ENCODE results near the gene PLSCR5.

PLSCR5 gene, protein sequence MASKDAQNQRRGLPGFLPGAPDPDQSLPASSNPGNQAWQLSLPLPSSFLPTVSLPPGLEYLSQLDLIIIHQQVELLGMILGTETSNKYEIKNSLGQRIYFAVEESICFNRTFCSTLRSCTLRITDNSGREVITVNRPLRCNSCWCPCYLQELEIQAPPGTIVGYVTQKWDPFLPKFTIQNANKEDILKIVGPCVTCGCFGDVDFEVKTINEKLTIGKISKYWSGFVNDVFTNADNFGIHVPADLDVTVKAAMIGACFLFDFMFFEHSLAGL

GRCh38 chr3:146605106-146605505, at the start of gene PLSCR5:
Gene PLSCR5, minus strand, starts transcription at chr3:146605346. Its CDS starts 134 bp downstream, at chr3:146605212.
- Mint-ChIP-seq H3K27me3 (peaks cover 18% of the 10 kb centered on the region), H3K27ac (ENCODE audit: low read depth) (no peak within 1 kb of the TSS), H3K4me1 (no peaks in the 10 kb centered on the region), H3K4me3 (no peak within 1 kb of the TSS), H3K9me3 (no peaks in the 10 kb centered on the region), H3K36me3 (ENCODE audit: insufficient read depth) (no peaks in the 10 kb centered on the region)
- DNase-seq (ENCODE audit: low spot score in 2 of 2) (no peak), ATAC-seq (replicated peaks; ENCODE audit: extremely low read depth, poor library complexity, severe bottlenecking) (no peak)

DNA sequence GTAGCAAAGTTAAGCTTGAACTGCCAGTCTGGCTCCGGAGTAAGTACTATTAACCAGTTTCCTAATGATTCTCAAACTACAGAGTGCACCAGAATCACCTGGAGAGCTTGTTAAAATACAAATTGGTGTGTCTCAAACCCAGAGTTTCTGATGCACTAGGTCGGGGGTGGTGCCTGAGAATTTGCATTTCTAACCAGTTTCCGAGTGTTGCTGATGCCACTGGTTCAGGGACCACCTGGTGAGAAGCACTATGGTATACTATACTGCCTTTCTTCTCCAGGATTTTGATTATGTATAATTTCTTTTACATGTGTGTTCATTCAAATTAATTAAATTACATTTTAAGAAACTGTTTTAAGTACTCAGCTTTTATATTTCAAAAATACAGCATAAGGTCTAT, 48.8 kb upstream of the PLSCR5 start:
- Mint-ChIP-seq H3K4me1 (no peaks in the 10 kb centered on the region), H3K4me3 (no peak overlapping the region), H3K27me3 (no peaks in the 10 kb centered on the region), H3K27ac (ENCODE audit: low read depth) (no peak overlapping the region), H3K36me3 (ENCODE audit: insufficient read depth) (no peaks in the 10 kb centered on the region), H3K9me3 (no peaks in the 10 kb centered on the region)
- ATAC-seq (replicated peaks; ENCODE audit: extremely low read depth, poor library complexity, severe bottlenecking) (no peak), DNase-seq (ENCODE audit: low spot score in 2 of 2) (no peak)

- no peaks in the 10 kb centered on the region for H3K36me3 Mint-ChIP-seq (ENCODE audit: insufficient read depth)
- no peak overlapping the region for H3K27ac Mint-ChIP-seq (ENCODE audit: low read depth)
- DNase-seq (ENCODE audit: low spot score in 2 of 2) (no peak), ATAC-seq (replicated peaks; ENCODE audit: extremely low read depth, poor library complexity, severe bottlenecking) (no peak)
- no peaks in the 10 kb centered on the region for H3K4me1 Mint-ChIP-seq
- H3K4me3 Mint-ChIP-seq: no peak overlapping the region
- no peaks in the 10 kb centered on the region for H3K9me3 Mint-ChIP-seq
- H3K27me3 Mint-ChIP-seq: no peaks in the 10 kb centered on the region
These were observed 45.7 kb upstream of the PLSCR5 start for GRCh38 chr3:146650691-146651442.

DNA sequence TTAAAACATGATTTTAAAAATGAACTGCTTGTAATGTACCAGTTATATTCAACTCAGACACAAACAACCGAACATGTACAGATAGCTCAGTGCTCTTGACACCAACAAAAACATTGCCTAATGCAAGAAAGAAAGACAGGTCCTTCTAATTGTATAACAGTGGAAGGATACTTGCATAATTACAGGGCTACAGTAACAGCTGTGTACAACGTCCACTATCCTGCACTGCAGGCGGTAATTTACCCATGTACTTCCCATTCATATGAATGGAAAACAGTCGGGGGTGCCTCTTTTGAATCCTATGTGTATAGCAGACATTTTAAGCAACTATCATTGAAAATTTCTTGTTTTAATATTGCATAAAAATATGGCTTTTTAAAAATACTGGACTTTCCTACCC, 41.1 kb upstream of the PLSCR5 start:
- no peaks in the 10 kb centered on the region for H3K27me3 Mint-ChIP-seq
- no peaks in the 10 kb centered on the region for H3K9me3 Mint-ChIP-seq
- H3K4me3 Mint-ChIP-seq: no peak overlapping the region
- no peaks in the 10 kb centered on the region for H3K4me1 Mint-ChIP-seq
- ATAC-seq (replicated peaks; ENCODE audit: extremely low read depth, poor library complexity, severe bottlenecking) (no peak), DNase-seq (ENCODE audit: low spot score in 2 of 2) (no peak)
- H3K36me3 Mint-ChIP-seq (ENCODE audit: insufficient read depth): no peaks in the 10 kb centered on the region
- no peak overlapping the region for H3K27ac Mint-ChIP-seq (ENCODE audit: low read depth)

DNA sequence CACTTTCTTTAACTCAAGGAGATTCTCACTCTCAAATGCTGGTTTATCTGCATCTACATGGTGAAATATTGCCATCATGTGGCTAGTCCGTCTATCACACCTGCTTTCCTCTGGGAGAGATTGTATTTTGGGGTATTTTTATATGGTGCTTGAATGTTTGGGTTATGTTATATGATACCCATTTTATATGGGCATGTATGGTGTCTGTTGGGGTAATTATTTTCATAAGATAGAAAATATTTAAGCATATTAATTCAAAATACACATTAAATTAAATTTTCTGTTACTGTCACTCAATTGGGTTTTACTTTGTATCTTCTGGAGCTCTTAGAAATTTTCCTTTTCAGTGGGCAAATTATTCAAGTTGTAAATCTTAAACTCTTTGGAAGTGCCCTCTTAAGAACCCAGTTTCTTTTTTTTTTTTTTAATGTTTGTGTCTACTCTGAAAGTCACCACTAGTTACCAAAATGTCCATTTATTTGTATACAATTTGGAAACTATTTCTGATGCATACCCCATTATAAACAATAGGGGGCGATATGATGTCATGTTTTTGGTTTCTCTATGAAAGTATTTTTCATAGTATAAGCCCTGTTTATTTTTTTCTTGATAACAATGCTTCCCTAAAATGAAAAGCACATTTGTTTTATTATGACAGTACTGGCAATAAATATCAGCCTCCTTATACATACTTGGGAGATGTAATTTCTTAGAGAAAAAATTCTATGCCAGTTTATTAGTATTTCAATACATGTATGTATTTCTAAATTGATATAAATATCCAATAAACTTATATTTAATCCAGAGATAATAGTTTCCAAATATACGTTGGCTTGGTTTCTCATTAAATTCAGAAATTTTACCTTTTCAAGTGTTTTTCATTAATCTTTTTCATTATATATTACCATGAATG, 36.1 kb upstream of the PLSCR5 start:
- Mint-ChIP-seq H3K4me1 (no peaks in the 10 kb centered on the region), H3K27me3 (no peaks in the 10 kb centered on the region), H3K36me3 (ENCODE audit: insufficient read depth) (no peaks in the 10 kb centered on the region), H3K9me3 (no peaks in the 10 kb centered on the region), H3K27ac (ENCODE audit: low read depth) (no peak overlapping the region), H3K4me3 (no peak overlapping the region)
- ATAC-seq (replicated peaks; ENCODE audit: extremely low read depth, poor library complexity, severe bottlenecking) (peak; percentile 24), DNase-seq (ENCODE audit: low spot score in 2 of 2) (no peak)

DNA sequence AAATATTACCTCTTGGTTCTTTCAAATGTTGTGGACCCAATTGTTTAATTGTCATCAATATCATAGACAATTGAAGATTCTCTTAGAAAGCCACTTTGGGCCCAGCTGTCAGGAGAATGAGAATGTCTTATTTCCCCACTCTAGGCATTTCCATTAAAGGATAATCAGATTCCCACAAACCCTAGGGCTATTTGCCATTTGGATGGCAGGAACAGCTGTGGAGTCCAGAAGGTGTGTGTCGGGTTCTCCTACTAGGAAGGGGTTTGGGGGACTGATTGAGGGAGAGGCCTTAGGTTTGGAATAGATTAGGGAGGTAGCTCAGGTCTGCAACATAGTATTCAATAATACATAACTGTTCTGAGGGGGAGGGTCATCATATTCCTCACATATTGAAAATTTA, 35.2 kb upstream of the PLSCR5 start:
- Mint-ChIP-seq H3K27ac (ENCODE audit: low read depth) (no peak overlapping the region), H3K4me3 (no peak overlapping the region), H3K36me3 (ENCODE audit: insufficient read depth) (no peaks in the 10 kb centered on the region), H3K4me1 (no peaks in the 10 kb centered on the region), H3K9me3 (no peaks in the 10 kb centered on the region), H3K27me3 (no peaks in the 10 kb centered on the region)
- ATAC-seq (replicated peaks; ENCODE audit: extremely low read depth, poor library complexity, severe bottlenecking) (no peak), DNase-seq (ENCODE audit: low spot score in 2 of 2) (no peak)

DNA sequence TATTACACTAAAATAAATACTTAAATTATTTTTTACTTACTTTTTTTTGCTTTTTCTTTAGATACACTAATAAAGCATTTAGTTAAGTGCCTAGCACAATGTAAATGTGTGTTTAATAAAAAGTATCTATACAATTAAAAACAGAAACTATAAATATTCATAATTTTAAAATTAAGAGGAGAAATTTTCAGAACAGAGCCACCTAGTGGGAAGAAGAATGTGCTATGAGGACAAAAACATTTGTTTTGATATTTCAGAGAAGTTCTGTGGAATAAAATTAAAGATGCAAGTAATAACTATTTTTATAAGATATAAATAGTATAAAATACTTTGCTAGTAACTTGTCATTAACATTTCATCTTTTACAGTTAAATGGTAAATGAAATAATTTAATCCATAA, 33.6 kb upstream of the PLSCR5 start:
- H3K9me3 Mint-ChIP-seq: no peaks in the 10 kb centered on the region
- DNase-seq (ENCODE audit: low spot score in 2 of 2): no peak
- H3K4me3 Mint-ChIP-seq: no peak overlapping the region
- H3K36me3 Mint-ChIP-seq (ENCODE audit: insufficient read depth): no peaks in the 10 kb centered on the region
- no peak overlapping the region for H3K27ac Mint-ChIP-seq (ENCODE audit: low read depth)
- H3K4me1 Mint-ChIP-seq: no peaks in the 10 kb centered on the region
- ATAC-seq (replicated peaks; ENCODE audit: extremely low read depth, poor library complexity, severe bottlenecking): no peak
- H3K27me3 Mint-ChIP-seq: no peaks in the 10 kb centered on the region

GRCh38 chr3:146637871-146638270, 32.7 kb upstream of the PLSCR5 start:
- no peaks in the 10 kb centered on the region for H3K27me3 Mint-ChIP-seq
- H3K36me3 Mint-ChIP-seq (ENCODE audit: insufficient read depth): no peaks in the 10 kb centered on the region
- H3K27ac Mint-ChIP-seq (ENCODE audit: low read depth): no peak overlapping the region
- H3K4me1 Mint-ChIP-seq: no peaks in the 10 kb centered on the region
- H3K9me3 Mint-ChIP-seq: no peaks in the 10 kb centered on the region
- DNase-seq (ENCODE audit: low spot score in 2 of 2) (no peak), ATAC-seq (replicated peaks; ENCODE audit: extremely low read depth, poor library complexity, severe bottlenecking) (no peak)
- H3K4me3 Mint-ChIP-seq: no peak overlapping the region

- H3K27ac Mint-ChIP-seq (ENCODE audit: low read depth): no peak overlapping the region
- H3K9me3 Mint-ChIP-seq: no peaks in the 10 kb centered on the region
- no peaks in the 10 kb centered on the region for H3K36me3 Mint-ChIP-seq (ENCODE audit: insufficient read depth)
- DNase-seq (ENCODE audit: low spot score in 2 of 2) (no peak), ATAC-seq (replicated peaks; ENCODE audit: extremely low read depth, poor library complexity, severe bottlenecking) (no peak)
- H3K4me3 Mint-ChIP-seq: no peak overlapping the region
- H3K27me3 Mint-ChIP-seq: no peaks in the 10 kb centered on the region
- H3K4me1 Mint-ChIP-seq: no peaks in the 10 kb centered on the region
These were observed 31.7 kb upstream of the PLSCR5 start for GRCh38 chr3:146636881-146637280.

DNA sequence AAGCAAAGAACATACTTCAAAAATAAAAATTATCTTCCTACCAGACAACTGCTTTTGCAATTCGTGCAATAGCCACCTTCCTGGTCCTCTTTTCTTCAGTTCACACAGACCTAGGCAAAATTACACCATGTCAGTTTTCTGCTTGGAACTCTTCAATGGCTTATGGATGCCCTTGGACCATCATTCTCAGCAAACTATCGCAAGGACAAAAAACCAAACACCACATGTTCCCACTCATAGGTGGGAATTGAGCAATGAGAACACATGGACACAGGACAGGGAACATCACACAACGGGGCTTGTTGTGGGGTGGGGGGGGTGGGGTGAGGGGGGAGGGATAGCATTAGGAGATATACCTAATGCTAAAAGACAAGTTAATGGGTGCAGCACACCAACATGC, 29.2 kb upstream of the PLSCR5 start:
- Mint-ChIP-seq H3K9me3 (no peaks in the 10 kb centered on the region), H3K4me3 (no peak overlapping the region), H3K27ac (ENCODE audit: low read depth) (no peak overlapping the region), H3K4me1 (no peaks in the 10 kb centered on the region), H3K36me3 (ENCODE audit: insufficient read depth) (no peaks in the 10 kb centered on the region), H3K27me3 (no peaks in the 10 kb centered on the region)
- no peak for DNase-seq (ENCODE audit: low spot score in 2 of 2)
- ATAC-seq (replicated peaks; ENCODE audit: extremely low read depth, poor library complexity, severe bottlenecking): no peak

DNA sequence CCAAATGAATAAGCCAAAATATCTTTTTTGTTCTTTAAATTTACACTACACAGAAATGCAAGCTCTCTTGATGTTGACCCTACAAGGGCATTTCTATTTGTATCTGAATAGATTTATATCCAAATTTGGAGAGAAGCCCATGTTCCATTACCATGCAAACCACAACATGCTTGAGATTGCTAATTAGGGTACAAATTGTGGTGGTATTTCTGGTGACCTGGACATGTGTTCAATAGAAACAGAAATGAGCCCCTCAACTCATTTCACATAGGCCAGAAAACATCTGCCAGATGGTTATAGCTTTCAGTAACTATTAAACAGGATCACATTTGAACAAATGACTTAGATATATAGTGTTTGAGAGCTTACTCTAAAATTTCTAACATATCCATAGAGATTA, 23.5 kb upstream of the PLSCR5 start:
- DNase-seq (ENCODE audit: low spot score in 2 of 2): no peak

GRCh38 chr3:146626403-146627122, 21.4 kb upstream of the PLSCR5 start:
- ATAC-seq (replicated peaks; ENCODE audit: extremely low read depth, poor library complexity, severe bottlenecking): no peak
- H3K4me1 Mint-ChIP-seq: no peaks in the 10 kb centered on the region
- no peaks in the 10 kb centered on the region for H3K9me3 Mint-ChIP-seq
- no peaks in the 10 kb centered on the region for H3K36me3 Mint-ChIP-seq (ENCODE audit: insufficient read depth)
- no peak for DNase-seq (ENCODE audit: low spot score in 2 of 2)
- H3K4me3 Mint-ChIP-seq: no peak overlapping the region
- no peak overlapping the region for H3K27ac Mint-ChIP-seq (ENCODE audit: low read depth)
- peaks cover 9% of the 10 kb centered on the region for H3K27me3 Mint-ChIP-seq

More for the DNA sequence above, 23.5 kb upstream of the PLSCR5 start:
- Mint-ChIP-seq H3K27me3 (peaks cover 4% of the 10 kb centered on the region), H3K36me3 (ENCODE audit: insufficient read depth) (no peaks in the 10 kb centered on the region), H3K27ac (ENCODE audit: low read depth) (no peak overlapping the region), H3K4me3 (no peak overlapping the region), H3K9me3 (no peaks in the 10 kb centered on the region), H3K4me1 (no peaks in the 10 kb centered on the region)
- ATAC-seq (replicated peaks; ENCODE audit: extremely low read depth, poor library complexity, severe bottlenecking): no peak
